Gastrocnemius medialis (tissue), 4 donors: ENCODE data around the gene POU3F3.

Experiments used
- POLR2A ChIP-seq, 2 donors: fragments of 450-650 bp; IDR thresholded peaks; one replicate each; pipeline ENCODE4 v1.6.1; 2017; ENCODE audit warnings: antibody characterized with exemption in 2 of 2, mild to moderate bottlenecking in 2 of 2, moderate library complexity in 2 of 2
- TF ChIP-seq, protein P1 (sequence below), 5 experiments: fragments of 450-650 bp in 3 of 5; fragments of 200-600 bp in 2 of 5; sonication (generic) in 2 of 5; IDR thresholded peaks in 4 of 5; conservative IDR thresholded peaks in 1 of 5; 1 replicate in 4 of 5; 2 replicates in 1 of 5; pipeline ENCODE4 v1.5.1; 2016 to 2019; ENCODE audit warnings: antibody characterized with exemption in 5 of 5, mild to moderate bottlenecking in 3 of 5, moderate library complexity in 3 of 5

DNA sequence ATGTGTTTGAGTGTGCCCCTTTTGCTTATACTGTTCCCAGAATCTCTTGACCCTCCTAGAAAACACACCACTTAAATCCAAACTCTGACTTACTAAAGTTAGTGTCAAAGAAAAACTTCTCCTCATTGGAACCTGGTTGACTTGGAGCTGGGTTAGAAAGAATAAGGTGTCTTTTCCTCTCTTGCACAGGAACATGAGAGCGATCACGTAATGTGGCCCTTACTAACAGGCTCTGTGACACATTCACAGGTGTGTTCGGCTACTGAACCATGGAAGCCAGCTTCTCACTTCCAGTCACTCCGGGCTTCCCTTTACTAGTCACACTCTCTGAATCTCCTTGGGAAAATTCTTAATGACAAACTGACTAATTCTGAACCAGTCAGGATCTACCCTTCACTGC lies 5.4 kb upstream of the POU3F3 start:
- TF ChIP-seq, protein P1, sequence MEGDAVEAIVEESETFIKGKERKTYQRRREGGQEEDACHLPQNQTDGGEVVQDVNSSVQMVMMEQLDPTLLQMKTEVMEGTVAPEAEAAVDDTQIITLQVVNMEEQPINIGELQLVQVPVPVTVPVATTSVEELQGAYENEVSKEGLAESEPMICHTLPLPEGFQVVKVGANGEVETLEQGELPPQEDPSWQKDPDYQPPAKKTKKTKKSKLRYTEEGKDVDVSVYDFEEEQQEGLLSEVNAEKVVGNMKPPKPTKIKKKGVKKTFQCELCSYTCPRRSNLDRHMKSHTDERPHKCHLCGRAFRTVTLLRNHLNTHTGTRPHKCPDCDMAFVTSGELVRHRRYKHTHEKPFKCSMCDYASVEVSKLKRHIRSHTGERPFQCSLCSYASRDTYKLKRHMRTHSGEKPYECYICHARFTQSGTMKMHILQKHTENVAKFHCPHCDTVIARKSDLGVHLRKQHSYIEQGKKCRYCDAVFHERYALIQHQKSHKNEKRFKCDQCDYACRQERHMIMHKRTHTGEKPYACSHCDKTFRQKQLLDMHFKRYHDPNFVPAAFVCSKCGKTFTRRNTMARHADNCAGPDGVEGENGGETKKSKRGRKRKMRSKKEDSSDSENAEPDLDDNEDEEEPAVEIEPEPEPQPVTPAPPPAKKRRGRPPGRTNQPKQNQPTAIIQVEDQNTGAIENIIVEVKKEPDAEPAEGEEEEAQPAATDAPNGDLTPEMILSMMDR (IDR thresholded peaks at IDR 0.05 in 4 of 5, conservative IDR thresholded peaks at IDR 0.05 in 1 of 5): no peak
- TF ChIP-seq POLR2A (IDR thresholded peaks at IDR 0.05): no peak
